Renal pelvis (tissue), 4 donors: ENCODE results near the gene HOXD3. TPM values are rescaled to one million over a fixed set of nuclear protein-coding genes. Genes with fewer than 3 reads are reported as not detected.

Source experiments
- DNase-seq: peaks from one replicate; pipeline ENCODE4 v3.0.0-alpha.2; 2013
- polyA plus RNA-seq, 3 donors: library from polyadenylated mRNA; unstranded; fragments of 120-200 nt; gene quantifications; one replicate each; pipeline ENCODE4 v1.2.1, GENCODE V29; 2013; ENCODE audit not compliant: insufficient read length in 3 of 3

HOXD3 gene
- polyA plus RNA-seq, 3 donors, result 26.0 to 32.8 (median 28.9) TPM

GRCh38 chr2:176147800-176148496, 9.2 kb upstream of the HOXD3 start:
- no peak for DNase-seq

DNA sequence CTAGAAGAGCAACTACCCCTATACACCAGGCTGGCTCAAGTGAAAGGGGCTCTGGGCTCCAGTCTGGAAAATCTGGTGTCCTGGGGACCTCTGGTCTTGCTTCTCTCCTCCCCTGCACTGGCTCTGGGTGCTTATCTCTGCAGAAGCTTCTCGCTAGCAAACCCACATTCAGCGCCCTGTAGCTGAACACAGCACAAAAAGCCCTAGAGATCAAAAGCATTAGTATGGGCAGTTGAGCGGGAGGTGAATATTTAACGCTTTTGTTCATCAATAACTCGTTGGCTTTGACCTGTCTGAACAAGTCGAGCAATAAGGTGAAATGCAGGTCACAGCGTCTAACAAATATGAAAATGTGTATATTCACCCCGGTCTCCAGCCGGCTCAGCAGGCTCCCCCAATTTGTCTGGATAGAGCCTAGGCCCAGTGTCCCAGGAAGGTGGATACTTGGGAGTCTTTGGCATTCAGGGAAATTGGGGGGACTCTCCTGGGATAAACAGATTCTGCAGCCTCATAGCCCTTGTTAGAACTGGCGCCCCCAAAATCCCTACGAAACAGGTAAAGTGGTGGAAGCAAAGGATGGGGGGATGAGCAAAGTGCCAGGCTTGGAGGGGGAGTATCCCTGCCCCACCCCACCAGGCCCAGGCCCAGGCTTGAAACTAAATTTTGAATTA, 8.2 kb upstream of the HOXD3 start:
- no peak for DNase-seq

- no peak for DNase-seq
These were observed 7.6 kb upstream of the HOXD3 start for GRCh38 chr2:176149481-176149938.

DNA sequence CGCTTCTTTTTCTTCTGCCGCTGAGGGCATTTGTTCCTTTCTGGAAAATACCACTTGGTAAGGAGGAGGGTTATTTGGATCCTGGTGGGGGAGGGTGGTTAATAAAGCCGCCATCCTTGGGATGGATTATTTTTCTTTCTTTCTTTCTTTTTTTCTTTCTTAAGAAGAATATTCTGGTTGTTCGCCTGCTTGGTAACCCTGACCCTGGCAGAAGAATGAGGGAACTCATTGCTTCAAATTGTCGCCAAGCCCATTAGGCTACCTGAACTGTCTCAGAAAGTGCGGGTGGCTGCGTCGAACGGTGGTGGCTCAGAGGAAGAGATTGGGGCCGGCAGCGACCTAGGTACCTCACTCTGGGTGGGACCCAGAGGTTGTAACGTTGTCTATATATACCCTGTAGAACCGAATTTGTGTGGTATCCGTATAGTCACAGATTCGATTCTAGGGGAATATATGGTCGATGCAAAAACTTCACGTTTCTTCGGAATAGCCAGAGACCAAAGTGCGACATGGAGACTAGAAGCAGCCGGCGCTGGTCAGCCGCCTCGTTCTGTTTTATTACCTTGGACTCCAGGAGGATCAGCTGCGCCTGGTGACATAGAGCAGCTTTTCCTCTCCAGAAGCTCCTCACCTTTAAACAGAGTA, 7.0 kb upstream of the HOXD3 start:
- no peak for DNase-seq

GRCh38 chr2:176150584-176151441, 6.3 kb upstream of the HOXD3 start:
- no peak for DNase-seq

DNA sequence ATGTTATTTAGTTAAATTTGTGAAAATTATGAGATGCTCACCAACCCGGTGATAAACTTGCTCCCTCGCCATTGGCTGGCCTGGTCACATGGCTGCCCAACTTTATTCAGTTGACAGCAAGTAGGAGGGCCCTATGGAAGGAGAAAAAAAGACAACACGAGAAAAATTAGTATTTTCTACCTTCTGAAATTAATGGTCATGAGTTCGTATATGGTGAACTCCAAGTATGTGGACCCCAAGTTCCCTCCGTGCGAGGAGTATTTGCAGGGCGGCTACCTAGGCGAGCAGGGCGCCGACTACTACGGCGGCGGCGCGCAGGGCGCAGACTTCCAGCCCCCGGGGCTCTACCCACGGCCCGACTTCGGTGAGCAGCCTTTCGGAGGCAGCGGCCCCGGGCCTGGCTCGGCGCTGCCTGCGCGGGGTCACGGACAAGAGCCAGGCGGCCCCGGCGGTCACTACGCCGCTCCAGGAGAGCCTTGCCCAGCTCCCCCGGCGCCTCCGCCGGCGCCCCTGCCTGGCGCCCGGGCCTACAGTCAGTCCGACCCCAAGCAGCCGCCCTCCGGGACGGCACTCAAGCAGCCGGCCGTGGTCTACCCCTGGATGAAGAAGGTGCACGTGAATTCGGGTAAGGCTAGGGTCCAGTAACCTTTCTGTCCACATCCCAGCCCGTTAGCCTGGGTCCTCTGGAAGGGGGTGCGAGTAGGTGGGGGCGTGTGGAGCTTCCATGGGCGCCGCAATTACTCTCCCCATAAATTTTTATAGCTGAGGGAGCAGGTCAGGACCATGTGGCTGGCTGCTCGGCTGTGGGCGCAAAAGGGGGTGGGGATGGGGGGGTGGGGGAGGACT, 5.4 kb upstream of the HOXD3 start, which contains the start of gene HOXD4:
HOXD4 (plus strand) TSS at position 109 of the 846 bp plus-strand sequence; CDS start at position 193, 84 bp downstream.
- no peak for DNase-seq

- no peak for DNase-seq
These were observed 4.5 kb upstream of the HOXD3 start for GRCh38 chr2:176152350-176153181.

- no peak for DNase-seq
These were observed 2.4 kb upstream of the HOXD3 start for GRCh38 chr2:176154576-176155252.

GRCh38 chr2:176155356-176156044, 1.6 kb upstream of the HOXD3 start:
- no peak for DNase-seq

GRCh38 chr2:176156301-176156806, 753 bp upstream of the HOXD3 start:
- no peak for DNase-seq

- no peak for DNase-seq
These were observed 535 bp downstream of the HOXD3 start for GRCh38 chr2:176157499-176158185.

DNA sequence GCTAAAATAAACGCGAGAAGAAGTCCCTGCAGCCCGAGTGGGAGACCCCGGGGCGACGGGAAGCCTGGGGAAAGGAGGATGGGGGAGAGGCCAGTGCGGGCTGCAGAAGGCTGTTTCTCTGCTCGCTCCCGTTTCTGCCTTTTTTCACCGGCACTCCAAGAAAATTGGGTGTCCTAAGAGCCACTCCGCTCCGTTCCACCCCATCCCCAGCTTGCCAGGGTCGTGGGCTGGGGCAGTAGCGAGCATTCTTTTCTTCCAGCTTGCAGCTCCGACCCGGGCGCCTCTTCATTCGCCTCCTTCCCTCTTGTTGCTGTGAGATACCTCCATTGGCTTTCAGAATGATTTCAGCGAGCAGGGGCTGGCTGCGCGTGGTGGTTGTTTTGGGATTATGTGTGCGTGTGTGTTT, 1.1 kb downstream of the HOXD3 start:
- no peak for DNase-seq

DNA sequence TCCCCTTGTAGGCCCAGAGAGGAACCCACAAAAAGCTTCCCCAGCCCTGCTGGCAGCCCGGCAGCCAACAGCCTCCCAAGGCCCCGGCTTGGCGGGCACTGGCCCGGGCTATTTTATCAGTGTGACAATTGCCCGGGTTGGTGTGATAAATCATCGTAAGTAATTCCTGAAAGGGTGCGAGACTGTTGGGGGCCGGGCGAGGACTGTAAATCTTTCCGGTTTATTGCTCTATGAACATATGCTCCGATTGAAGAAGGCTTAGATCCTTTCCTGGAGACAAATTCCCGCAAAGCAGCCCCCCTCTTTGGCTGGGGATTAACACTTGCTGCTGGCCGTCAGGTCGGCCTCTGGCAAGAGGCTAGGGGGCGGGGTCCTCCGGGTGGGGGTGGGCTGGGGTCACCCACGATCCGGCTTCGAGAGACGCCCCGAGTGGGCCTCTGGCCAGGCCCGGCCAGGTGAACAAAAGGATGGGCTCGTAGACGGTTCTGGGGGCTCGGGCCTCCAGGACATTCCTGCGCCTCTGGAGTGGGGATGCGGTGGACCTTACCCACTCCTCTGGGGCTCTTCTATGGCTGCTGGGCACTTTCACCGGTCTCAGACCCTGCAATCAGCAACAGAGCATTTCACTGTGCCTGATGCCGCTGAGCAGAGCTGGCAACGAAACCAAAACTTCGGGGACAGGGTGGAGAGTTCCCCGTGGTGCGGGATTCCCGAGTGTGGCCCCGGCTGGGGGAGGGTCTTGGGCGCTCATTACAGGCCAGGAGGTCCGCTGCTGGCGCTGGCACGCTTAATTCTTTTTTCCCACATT, 2.0 kb downstream of the HOXD3 start:
- peak; percentile 86 for DNase-seq

DNA sequence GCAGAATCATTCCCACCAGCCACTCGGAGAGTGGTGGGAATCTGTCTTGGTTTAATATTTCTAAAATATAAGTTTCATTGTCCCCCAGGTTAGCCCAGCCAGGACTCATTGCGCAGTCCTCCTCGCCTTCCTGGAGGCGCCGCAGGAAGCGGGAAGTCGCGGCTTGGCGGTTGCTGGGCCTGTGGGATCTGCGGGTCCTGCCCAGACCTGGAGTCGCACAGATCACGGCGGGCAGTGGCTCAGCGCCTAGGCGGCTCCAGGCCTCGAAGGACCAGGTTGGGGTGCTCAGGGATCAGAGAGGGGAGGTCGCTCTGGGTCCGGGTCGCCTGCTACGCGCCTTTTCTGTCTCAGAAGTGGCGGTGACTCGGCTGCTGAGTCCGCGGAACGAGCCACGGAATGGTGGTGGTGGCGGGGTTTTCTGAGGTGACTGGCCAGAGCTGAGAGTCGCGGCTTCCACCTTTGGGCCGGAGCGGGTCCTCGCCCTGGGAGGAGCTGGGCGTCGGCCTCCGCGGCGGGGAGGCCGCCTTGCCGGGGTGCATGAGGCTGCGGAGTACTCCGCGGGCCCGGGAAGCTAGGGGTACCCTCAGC, 2.6 kb downstream of the HOXD3 start:
- no peak for DNase-seq

- no peak for DNase-seq
These were observed 3.3 kb downstream of the HOXD3 start for GRCh38 chr2:176160251-176160985.
